HG02938 (cell line): ENCODE results near the gene TNRC6C.

ENCODE experiments used
- ATAC-seq: cut with Tn5 transposase; IDR thresholded peaks from one replicate; pipeline ENCODE4 v1.9.1; 2021; ENCODE audit warnings: mild to moderate bottlenecking, moderate library complexity; ENCODE audit not compliant: unreplicated experiment

Gene TNRC6C

GRCh38 chr17:78012428-78012827 lies 53.9 kb downstream of the TNRC6C start:
- ATAC-seq: no peak

- ATAC-seq: no peak
These were observed 55.4 kb downstream of the TNRC6C start for GRCh38 chr17:78013683-78014467.

GRCh38 chr17:78014646-78015045 lies 56.1 kb downstream of the TNRC6C start:
- ATAC-seq: no peak

GRCh38 chr17:78016852-78017251 lies 58.3 kb downstream of the TNRC6C start:
- ATAC-seq: no peak

- no peak for ATAC-seq
These were observed 61.0 kb downstream of the TNRC6C start for GRCh38 chr17:78019367-78019975.

- ATAC-seq: no peak
These were observed 61.6 kb downstream of the TNRC6C start for GRCh38 chr17:78019976-78020716.

- ATAC-seq: no peak
These were observed 62.2 kb downstream of the TNRC6C start for GRCh38 chr17:78020717-78021108.

- ATAC-seq: no peak
These were observed 63.9 kb downstream of the TNRC6C start for GRCh38 chr17:78022425-78022824.

GRCh38 chr17:78023042-78023441 lies 64.5 kb downstream of the TNRC6C start:
- ATAC-seq: no peak

- no peak for ATAC-seq
These were observed 67.9 kb downstream of the TNRC6C start for GRCh38 chr17:78026381-78026780.

- ATAC-seq: no peak
These were observed 68.6 kb downstream of the TNRC6C start for GRCh38 chr17:78027121-78027520.

- ATAC-seq: no peak
These were observed 71.2 kb downstream of the TNRC6C start for GRCh38 chr17:78029697-78030096.

- ATAC-seq: no peak
These were observed 72.9 kb downstream of the TNRC6C start for GRCh38 chr17:78031435-78031834.

- ATAC-seq: no peak
These were observed 73.7 kb downstream of the TNRC6C start for GRCh38 chr17:78032166-78032565.

- no peak for ATAC-seq
These were observed 76.1 kb downstream of the TNRC6C start for GRCh38 chr17:78034429-78035091.

GRCh38 chr17:78037280-78037679 lies 78.8 kb downstream of the TNRC6C start:
- ATAC-seq: no peak

- no peak for ATAC-seq
These were observed 80.3 kb downstream of the TNRC6C start for GRCh38 chr17:78038748-78039288.

- ATAC-seq: no peak
These were observed 81.1 kb downstream of the TNRC6C start for GRCh38 chr17:78039581-78039980.

GRCh38 chr17:78040440-78041385 lies 82.2 kb downstream of the TNRC6C start:
- no peak for ATAC-seq
